ENCODE results near the gene ZNF438. TPM values are rescaled to one million over a fixed set of nuclear protein-coding genes. Genes with fewer than 3 reads are reported as not detected.

ZNF438 gene
- total and polyA plus RNA-seq, 10 of the 15 experiments (the other 5 are each of a cell fraction or from before 2014, with no cell fraction given) = 0.93 to 5.2 (median 1.9) TPM

- intact Hi-C loops (cut with micrococcal nuclease; ENCODE audit: unreplicated experiment) (no loop called here), in situ Hi-C loops (cut with MboI) (no loop called here)
- no peaks in the 10 kb centered on the region for H3K79me2 ChIP-seq (ENCODE audit: control insufficient read depth, insufficient read depth, low read length)
- CTCF ChIA-PET = no interaction called here
- TF ChIP-seq LARP7 (IDR thresholded peaks at IDR 0.05) = no peak
- TF ChIP-seq ZZZ3 (IDR thresholded peaks at IDR 0.05; ENCODE audit: control insufficient read depth, insufficient read length, low read depth) = no peak
- peak; percentile 56; the same call in 1 of the 2 replicates for TF ChIP-seq JUNB (IDR thresholded peaks at IDR 0.05)
- peak; percentile 24; the same call in 1 of the 2 replicates for TF ChIP-seq IRF4 (IDR thresholded peaks at IDR 0.05; ENCODE audit: low read depth, low read length)
- 0 out of 2 replicates have a peak, but pooled peaks have one; percentile 30 for TF ChIP-seq YY1 (IDR thresholded peaks at IDR 0.05; ENCODE audit: low read depth, low read length)
- no peak for TF ChIP-seq ZNF622 (IDR thresholded peaks at IDR 0.05)
- peak; percentile 39 for TF ChIP-seq RUNX3 (IDR thresholded peaks at IDR 0.05; ENCODE audit: low read length)
- peak in 1 of 2 experiments; percentile 42; a peak in 1 of 4 replicates for TF ChIP-seq ETV6 (conservative IDR thresholded peaks at IDR 0.05 in 1 of 2, IDR thresholded peaks at IDR 0.05 in 1 of 2; ENCODE audit: borderline replicate concordance in 1 of 2, low read depth in 1 of 2)
- TF ChIP-seq HCFC1 (IDR thresholded peaks at IDR 0.05; ENCODE audit: low read length) = no peak
- TF ChIP-seq PBX3 (IDR thresholded peaks at IDR 0.05; ENCODE audit: insufficient replicate concordance, low read depth, low read length) = no peak
- H4K20me1 ChIP-seq (ENCODE audit: control insufficient read depth, insufficient read depth) = no peaks in the 10 kb centered on the region
- H3K9ac ChIP-seq (ENCODE audit: control insufficient read depth, insufficient read depth, low read length) = no peak overlapping the region
- POLR2A ChIA-PET = no interaction called here
- SMC1A ChIA-PET (ENCODE audit: uncharacterized antibody, unreplicated experiment) = no interaction called here
- DNase-seq (ENCODE audit: low read depth, low spot score) (no peak), FAIRE-seq (no peak), ATAC-seq (peak; percentile 70)
- H2AFZ ChIP-seq (ENCODE audit: control insufficient read depth, low read depth, low read length) = no peak overlapping the region
- H3K4me1 ChIP-seq (ENCODE audit: control insufficient read depth, insufficient read depth, low read length) = no peaks in the 10 kb centered on the region
- no peaks in the 10 kb centered on the region for H3K36me3 ChIP-seq (ENCODE audit: control insufficient read depth in 2 of 2, insufficient read depth in 2 of 2, low read length in 1 of 2)
- H3K27ac ChIP-seq (ENCODE audit: control insufficient read depth, insufficient read depth) = no peak overlapping the region
- BruUV-seq (replicated peaks) = no TSS peak
- RAD21 ChIA-PET (ENCODE audit: unreplicated experiment) = no interaction called here
- no peak overlapping the region for H3K4me3 ChIP-seq
- H3K4me2 ChIP-seq (ENCODE audit: control insufficient read depth, insufficient read depth) = no peak overlapping the region
- no peaks in the 10 kb centered on the region; the same call in 1 of the 3 replicates for H3K9me3 ChIP-seq (replicated peaks; ENCODE audit: control insufficient read depth, insufficient read depth, low read length)
- H3K27me3 ChIP-seq (replicated peaks in 1 of 2; ENCODE audit: control insufficient read depth in 2 of 2, insufficient read depth in 2 of 2, low read length in 1 of 2) = no peaks in the 10 kb centered on the region
Measured at GRCh38 chr10:30931094-30931493, 100.6 kb downstream of the ZNF438 start.
